Peyer's patch (tissue), 4 donors: ENCODE data around the gene FOLH1.

Experiments used
- CTCF ChIP-seq, 6 experiments: fragments of 450-650 bp in 4 of 6; fragments of 200-600 bp in 2 of 6; sonication (generic) in 1 of 6; IDR thresholded peaks; one replicate each; pipeline ENCODE4 v1.5.1; 2017 to 2019; ENCODE audit warnings: antibody characterized with exemption in 6 of 6, mild to moderate bottlenecking in 3 of 6, moderate library complexity in 1 of 6
- POLR2A ChIP-seq, 2 donors: fragments of 450-650 bp; IDR thresholded peaks; one replicate each; pipeline ENCODE4 v1.5.1; 2017; ENCODE audit warnings: antibody characterized with exemption in 2 of 2, mild to moderate bottlenecking in 2 of 2, moderate library complexity in 2 of 2

- TF ChIP-seq CTCF (IDR thresholded peaks at IDR 0.05) (no peak), POLR2A (IDR thresholded peaks at IDR 0.05) (no peak)
These were observed 4.7 kb upstream of the FOLH1 start for GRCh38 chr11:49213026-49213560.
